VCaP (cell line): ENCODE data around the gene SPG11.
"Not testable (repeated sequence)": the region's sequence is repeated elsewhere in the genome, so short reads cannot be mapped to it uniquely, and the experiment has no call there.

ENCODE experiments used
- H3K27ac ChIP-seq: fragments of 450-650 bp; 2 replicates; pipeline ENCODE4 v1.5.1; 2017
- CTCF ChIP-seq: fragments of 450-650 bp; conservative IDR thresholded peaks from 2 replicates; pipeline ENCODE4 v1.5.1; 2017; ENCODE audit warnings: mild to moderate bottlenecking, moderate library complexity

Gene SPG11

GRCh38 chr15:44566155-44566540 lies 97.3 kb downstream of the SPG11 start:
- H3K27ac ChIP-seq, result no peak overlapping the region
- TF ChIP-seq CTCF, result no peak

- no peak for TF ChIP-seq CTCF
- no peak overlapping the region for H3K27ac ChIP-seq
Measured at GRCh38 chr15:44565387-44566154, 97.9 kb downstream of the SPG11 start.

- not testable (repeated sequence) for H3K27ac ChIP-seq
Measured at GRCh38 chr15:44560926-44561325, 102.5 kb downstream of the SPG11 start.

- peak overlapping the region; percentile 93 for H3K27ac ChIP-seq
Measured at GRCh38 chr15:44554934-44555723, 108.3 kb downstream of the SPG11 start.

GRCh38 chr15:44550734-44551133 lies 112.7 kb downstream of the SPG11 start:
- no peak; the same call in 1 of the 2 replicates for TF ChIP-seq CTCF
- H3K27ac ChIP-seq, result peak overlapping the region; percentile 56

More at GRCh38 chr15:44554934-44555723, 108.3 kb downstream of the SPG11 start:
- no peak for TF ChIP-seq CTCF

GRCh38 chr15:44550256-44550655 lies 113.2 kb downstream of the SPG11 start:
- TF ChIP-seq CTCF, result peak; percentile 71
- peak overlapping the region; percentile 56 for H3K27ac ChIP-seq

GRCh38 chr15:44549152-44549551 lies 114.3 kb downstream of the SPG11 start:
- H3K27ac ChIP-seq, result peak overlapping the region; percentile 56

- TF ChIP-seq CTCF, result peak; percentile 51
- no peak overlapping the region for H3K27ac ChIP-seq
Measured at GRCh38 chr15:44545913-44546802, 117.3 kb downstream of the SPG11 start.

GRCh38 chr15:44544745-44545144 lies 118.7 kb downstream of the SPG11 start:
- not testable (repeated sequence) for H3K27ac ChIP-seq
